CD14-positive monocyte (primary cell): ENCODE measurements around the gene ANKRD10. TPM values are rescaled to one million over a fixed set of nuclear protein-coding genes. Genes with fewer than 3 reads are reported as not detected.

ENCODE experiments used
- DNase-seq, 3 donors: peaks; one replicate each; pipeline ENCODE4 v3.0.0-alpha.2; 2011 to 2022
- H2AFZ ChIP-seq: 2 replicates; pipeline ENCODE4 v1.6.0; 2012; ENCODE audit warnings: mild to moderate bottlenecking, low read depth, low read length, inconsistent platforms; ENCODE audit not compliant: insufficient read depth, poor library complexity, severe bottlenecking
- H3K27ac ChIP-seq, 2 donors: 1 replicate in 1 of 2; 2 replicates in 1 of 2; pipeline ENCODE4 v1.5.1; 2012 to 2013; ENCODE audit warnings: low read length in 2 of 2, control low read depth in 1 of 2, inconsistent platforms in 1 of 2, low read depth in 1 of 2, mild to moderate bottlenecking in 1 of 2
- H3K27me3 ChIP-seq, 2 donors: one replicate each; pipeline versions ENCODE4 v1.6.0 to v1.6.1; 2011 to 2013; ENCODE audit warnings: low read length in 2 of 2; ENCODE audit not compliant: control insufficient read depth in 2 of 2, insufficient read depth in 2 of 2
- H3K36me3 ChIP-seq, 2 donors: replicated peaks in 1 of 2; 1 replicate in 1 of 2; 2 replicates in 1 of 2; pipeline versions ENCODE4 v1.5.1 to v1.6.1; 2012 to 2013; ENCODE audit warnings: low read length in 2 of 2, control low read depth in 1 of 2, inconsistent platforms in 1 of 2, mild to moderate bottlenecking in 1 of 2; ENCODE audit not compliant: insufficient read depth in 2 of 2, control insufficient read depth in 1 of 2
- H3K4me1 ChIP-seq, 2 donors: 1 replicate in 1 of 2; 2 replicates in 1 of 2; pipeline versions ENCODE4 v1.5.1 to v1.6.1; 2012 to 2013; ENCODE audit warnings: low read length in 2 of 2, control low read depth in 1 of 2, inconsistent platforms in 1 of 2, mild to moderate bottlenecking in 1 of 2, moderate library complexity in 1 of 2; ENCODE audit not compliant: insufficient read depth in 2 of 2, control insufficient read depth in 1 of 2
- H3K4me2 ChIP-seq: replicated peaks from 2 replicates; pipeline ENCODE3; 2012; ENCODE audit warnings: low read length, moderate library complexity, mild to moderate bottlenecking; ENCODE audit not compliant: poor library complexity, severe bottlenecking; ENCODE audit errors: extremely low read depth
- H3K4me3 ChIP-seq, 3 experiments: fragments of 200-600 bp in 1 of 3; sonication (generic) in 1 of 3; replicated peaks in 1 of 3; 1 replicate in 2 of 3; 2 replicates in 1 of 3; pipeline ENCODE4 v1.5.1; 2011 to 2013; ENCODE audit warnings: low read length in 3 of 3, mild to moderate bottlenecking in 3 of 3, control low read depth in 2 of 3, low read depth in 2 of 3, inconsistent platforms in 1 of 3, moderate library complexity in 1 of 3
- H3K79me2 ChIP-seq: 2 replicates; pipeline ENCODE4 v1.6.0; 2012; ENCODE audit warnings: mild to moderate bottlenecking, control low read depth, inconsistent platforms, low read length, moderate library complexity; ENCODE audit not compliant: insufficient read depth
- H3K9ac ChIP-seq: 2 replicates; pipeline ENCODE4 v1.6.0; 2017; ENCODE audit warnings: low read length, mild to moderate bottlenecking; ENCODE audit not compliant: insufficient read depth, poor library complexity, severe bottlenecking
- H3K9me3 ChIP-seq, 2 donors: replicated peaks in 1 of 2; 1 replicate in 1 of 2; 2 replicates in 1 of 2; pipeline versions ENCODE4 v1.5.1 to v1.6.1; 2012 to 2013; ENCODE audit warnings: low read length in 2 of 2, control low read depth in 1 of 2; ENCODE audit not compliant: control insufficient read depth in 1 of 2, insufficient read depth in 1 of 2
- H4K20me1 ChIP-seq: 2 replicates; pipeline ENCODE4 v1.6.0; 2012; ENCODE audit warnings: mild to moderate bottlenecking, low read length, control low read depth, moderate library complexity; ENCODE audit not compliant: insufficient read depth
- H3K27ac Mint-ChIP-seq, 7 donors: one replicate each; pipeline ENCODE4 v1.8.0; 2020; ENCODE audit warnings: mild to moderate bottlenecking in 7 of 7, mixed read lengths in 7 of 7, moderate library complexity in 6 of 7, inconsistent platforms in 2 of 7
- H3K27me3 Mint-ChIP-seq, 3 donors: one replicate each; pipeline ENCODE4 v1.8.0; 2021 to 2022; ENCODE audit warnings: low read depth in 3 of 3, mild to moderate bottlenecking in 3 of 3, mixed read lengths in 3 of 3, moderate library complexity in 3 of 3, inconsistent platforms in 1 of 3
- H3K36me3 Mint-ChIP-seq, 2 donors: one replicate each; pipeline ENCODE4 v1.8.0; 2020; ENCODE audit warnings: mixed read lengths in 2 of 2, inconsistent platforms in 1 of 2, mild to moderate bottlenecking in 1 of 2
- H3K4me1 Mint-ChIP-seq: one replicate; pipeline ENCODE4 v1.8.0; 2020; ENCODE audit warnings: mild to moderate bottlenecking, mixed read lengths
- H3K4me3 Mint-ChIP-seq, 2 donors: one replicate each; pipeline ENCODE4 v1.8.0; 2020; ENCODE audit warnings: mild to moderate bottlenecking in 2 of 2, mixed read lengths in 2 of 2, moderate library complexity in 1 of 2
- H3K9me3 Mint-ChIP-seq, 7 donors: one replicate each; pipeline ENCODE4 v1.8.0; 2020 to 2022; ENCODE audit warnings: mixed read lengths in 7 of 7, mild to moderate bottlenecking in 6 of 7, moderate library complexity in 6 of 7, inconsistent platforms in 2 of 7
- CTCF ChIP-seq: fragments of 200-600 bp; IDR thresholded peaks from one replicate; pipeline ENCODE4 v1.8.0; 2022; ENCODE audit warnings: antibody characterized with exemption, mild to moderate bottlenecking
- WGBS: methylation state at CpG from one replicate; pipeline ENCODE4 v1.1.5; 2013; ENCODE audit warnings: missing lambda C conversion rate; ENCODE audit not compliant: insufficient coverage; 5-methylcytosine and 5-hydroxymethylcytosine counted together
- intact Hi-C, 2 donors: fragments of 100-400 bp; cut with micrococcal nuclease; formaldehyde crosslinking; loops; one replicate each; pipeline versions ENCODE4 v1.15.0 to v1.15.1; 2023
- polyA plus RNA-seq, 3 donors: library from polyadenylated mRNA; depleted of rRNA in 1 of 3; unstranded in 2 of 3; stranded (reverse) in 1 of 3; fragments of 300-500 nt in 2 of 3; fragments of >200 nt in 1 of 3; fragmentation: Illumina TruSeq in 2 of 3; gene quantifications; 1 replicate in 2 of 3; 2 replicates in 1 of 3; pipeline ENCODE4 v1.2.3, GENCODE V29; 2012 to 2021

ANKRD10 gene
- polyA plus RNA-seq, 3 donors = 30.5 to 79.9 (median 37.2) TPM

GRCh38 chr13:110910013-110910890, 4.6 kb downstream of the ANKRD10 start:
- Mint-ChIP-seq H3K9me3 (no peaks in the 10 kb centered on the region), H3K27ac (no peak overlapping the region), H3K27me3 (peaks cover 0 to 2% (median 0%) of the 10 kb centered on the region in 3 donors), H3K4me3 (no peak overlapping the region), H3K4me1 (peaks cover 20% of the 10 kb centered on the region), H3K36me3 (peaks cover 47 to 57% of the 10 kb centered on the region in 2 donors)
- TF ChIP-seq CTCF = no peak
- WGBS = 100% methylated on average over 2 of the region's 14 CpGs
- Histone ChIP-seq H3K79me2 (peaks cover 80% of the 10 kb centered on the region), H3K4me2 (no peak overlapping the region), H3K4me3 (no peak overlapping the region), H3K36me3 (peaks cover 50 to 58% of the 10 kb centered on the region in 2 donors), H3K9ac (no peak overlapping the region), H3K27ac (peak overlapping the region in 1 of 2 donors; percentile 27), H3K9me3 (no peaks in the 10 kb centered on the region), H4K20me1 (peaks cover 86% of the 10 kb centered on the region), H3K27me3 (no peaks in the 10 kb centered on the region), H2AFZ (no peak overlapping the region), H3K4me1 (peaks cover 19 to 20% of the 10 kb centered on the region in 2 donors)
- no peak for DNase-seq
- intact Hi-C loops = loop anchor here (10.0 kb wide), 4 partner anchors 135 to 315 kb away; partner anchors contain the start of gene ING1 (in 1 of the 2)

GRCh38 chr13:110907951-110908898, 6.6 kb downstream of the ANKRD10 start:
- peaks cover 14% of the 10 kb centered on the region for H3K4me1 Mint-ChIP-seq
- H3K36me3 ChIP-seq = peaks cover 67 to 77% of the 10 kb centered on the region in 2 donors
- H2AFZ ChIP-seq = no peak overlapping the region
- TF ChIP-seq CTCF = no peak
- 94% methylated on average over 5 of the region's 9 CpGs for WGBS
- H4K20me1 ChIP-seq = peaks cover 93% of the 10 kb centered on the region
- peaks cover 61 to 73% of the 10 kb centered on the region in 2 donors for H3K36me3 Mint-ChIP-seq
- H3K9me3 ChIP-seq = no peaks in the 10 kb centered on the region
- H3K4me3 Mint-ChIP-seq = no peak overlapping the region
- H3K4me1 ChIP-seq = peaks cover 13 to 14% of the 10 kb centered on the region in 2 donors
- no peaks in the 10 kb centered on the region for H3K9me3 Mint-ChIP-seq
- peak overlapping the region in 3 of 7 donors; percentile 35 to 48 (median 46) for H3K27ac Mint-ChIP-seq
- H3K79me2 ChIP-seq = peaks cover 78% of the 10 kb centered on the region
- intact Hi-C loops = no loop called here
- H3K27ac ChIP-seq = peak overlapping the region in 1 of 2 donors; percentile 18
- H3K4me3 ChIP-seq = no peak overlapping the region
- H3K27me3 ChIP-seq = no peaks in the 10 kb centered on the region
- no peak overlapping the region for H3K9ac ChIP-seq
- no peak for DNase-seq
- no peak overlapping the region for H3K4me2 ChIP-seq
- H3K27me3 Mint-ChIP-seq = peaks cover 0 to 2% (median 0%) of the 10 kb centered on the region in 3 donors
